Mesendoderm (in vitro differentiated cells): ENCODE data around the gene SIMC1.
"Not testable (repeated sequence)": the region's sequence is repeated elsewhere in the genome, so short reads cannot be mapped to it uniquely, and the experiment has no call there.

Experiments
- DNase-seq: peaks from one replicate; pipeline ENCODE4 v3.0.0; 2013
- H2AK5ac ChIP-seq: 2 replicates; pipeline ENCODE4 v1.6.1; 2013; ENCODE audit warnings: low read length, inconsistent platforms
- H2BK120ac ChIP-seq: 2 replicates; pipeline ENCODE4 v1.6.1; 2013; ENCODE audit warnings: low read depth, mild to moderate bottlenecking, low read length, moderate library complexity, mixed read lengths
- H2BK15ac ChIP-seq: replicated peaks from 2 replicates; pipeline ENCODE4 v1.6.1; 2013; ENCODE audit warnings: low read depth, mild to moderate bottlenecking, moderate library complexity
- H2BK5ac ChIP-seq: 2 replicates; pipeline ENCODE4 v1.6.1; 2013; ENCODE audit warnings: low read length, inconsistent platforms
- H3K18ac ChIP-seq: 2 replicates; pipeline ENCODE4 v1.6.1; 2013; ENCODE audit warnings: mild to moderate bottlenecking, low read length, mixed read lengths
- H3K23ac ChIP-seq: one replicate; pipeline ENCODE4 v1.6.1; 2013; ENCODE audit warnings: low read length
- H3K27ac ChIP-seq: 2 replicates; pipeline ENCODE4 v1.5.1; 2013; ENCODE audit warnings: low read depth, mild to moderate bottlenecking, inconsistent platforms, low read length, moderate library complexity
- H3K27me3 ChIP-seq: 2 replicates; pipeline ENCODE4 v1.6.1; 2013; ENCODE audit warnings: low read length, control low read depth, mild to moderate bottlenecking, inconsistent platforms; ENCODE audit not compliant: insufficient read depth, poor library complexity
- H3K36me3 ChIP-seq: 2 replicates; pipeline ENCODE4 v1.6.1; 2013; ENCODE audit warnings: low read length, inconsistent platforms; ENCODE audit not compliant: control insufficient read depth, insufficient read depth
- H3K4ac ChIP-seq: one replicate; pipeline ENCODE4 v1.6.1; 2013; ENCODE audit warnings: low read depth, mild to moderate bottlenecking, low read length, moderate library complexity
- H3K4me1 ChIP-seq: 2 replicates; pipeline ENCODE4 v1.6.1; 2013; ENCODE audit warnings: low read depth, low read length, inconsistent platforms; ENCODE audit not compliant: control insufficient read depth
- H3K4me2 ChIP-seq: 2 replicates; pipeline ENCODE4 v1.6.1; 2013; ENCODE audit warnings: low read length
- H3K4me3 ChIP-seq: 2 replicates; pipeline ENCODE4 v1.5.1; 2013; ENCODE audit warnings: mild to moderate bottlenecking, low read length
- H3K56ac ChIP-seq: one replicate; pipeline ENCODE4 v1.6.1; 2013; ENCODE audit warnings: low read length
- H3K79me1 ChIP-seq: 2 replicates; pipeline ENCODE4 v1.6.1; 2013; ENCODE audit warnings: low read length, inconsistent platforms
- H3K79me2 ChIP-seq: 2 replicates; pipeline ENCODE4 v1.6.1; 2013; ENCODE audit warnings: mild to moderate bottlenecking, low read length; ENCODE audit not compliant: control insufficient read depth, insufficient read depth
- H3K9ac ChIP-seq: 2 replicates; pipeline ENCODE4 v1.6.1; 2013; ENCODE audit warnings: low read length, inconsistent platforms
- H4K5ac ChIP-seq: one replicate; pipeline ENCODE4 v1.6.1; 2013; ENCODE audit warnings: low read length
- H4K8ac ChIP-seq: one replicate; pipeline ENCODE4 v1.6.1; 2013; ENCODE audit warnings: low read depth, mild to moderate bottlenecking, control low read depth, low read length, moderate library complexity
- WGBS: extraction: QIAGEN DNeasy Blood & Tissue Kit; methylation state at CpG from one replicate; pipeline ENCODE4 v1.1.7; 2013; ENCODE audit warnings: low lambda C conversion rate, missing lambda C conversion rate; ENCODE audit not compliant: insufficient coverage; ENCODE audit errors: extremely low coverage; 5-methylcytosine and 5-hydroxymethylcytosine counted together

The SIMC1 gene

DNA sequence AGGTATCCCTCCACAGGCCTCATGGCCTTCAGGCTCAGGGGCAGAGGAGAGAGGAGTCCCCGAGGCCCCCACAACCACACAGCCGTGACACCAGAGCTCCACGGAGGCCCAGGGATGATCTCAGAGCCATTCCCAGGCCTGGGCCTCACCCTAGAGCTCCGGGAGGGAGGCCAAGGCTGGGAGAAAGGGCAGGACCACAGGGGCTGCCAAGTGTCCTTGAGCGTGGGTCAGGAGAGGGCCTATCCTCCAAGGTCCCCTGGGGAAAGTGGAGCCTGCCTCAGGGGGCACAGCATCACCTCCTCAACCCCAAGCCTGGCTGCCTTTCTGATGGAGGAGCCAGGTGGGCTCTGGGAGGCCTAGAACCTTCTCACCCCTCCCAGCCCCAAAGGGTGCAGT, 45.5 kb upstream of the SIMC1 start:
- not testable (repeated sequence) for H3K36me3 ChIP-seq, DNase-seq, H3K4ac ChIP-seq, H3K4me1 ChIP-seq, H2BK120ac ChIP-seq, H3K27ac ChIP-seq, H3K4me2 ChIP-seq, H4K8ac ChIP-seq, H3K79me1 ChIP-seq, H2BK5ac ChIP-seq, H4K5ac ChIP-seq, H3K23ac ChIP-seq, H3K79me2 ChIP-seq, H3K4me3 ChIP-seq, H3K9ac ChIP-seq, H3K18ac ChIP-seq, H3K56ac ChIP-seq, H3K27me3 ChIP-seq, H2BK15ac ChIP-seq, H2AK5ac ChIP-seq
- no CpG with 5 or more reads among the region's 5 CpGs for WGBS

DNA sequence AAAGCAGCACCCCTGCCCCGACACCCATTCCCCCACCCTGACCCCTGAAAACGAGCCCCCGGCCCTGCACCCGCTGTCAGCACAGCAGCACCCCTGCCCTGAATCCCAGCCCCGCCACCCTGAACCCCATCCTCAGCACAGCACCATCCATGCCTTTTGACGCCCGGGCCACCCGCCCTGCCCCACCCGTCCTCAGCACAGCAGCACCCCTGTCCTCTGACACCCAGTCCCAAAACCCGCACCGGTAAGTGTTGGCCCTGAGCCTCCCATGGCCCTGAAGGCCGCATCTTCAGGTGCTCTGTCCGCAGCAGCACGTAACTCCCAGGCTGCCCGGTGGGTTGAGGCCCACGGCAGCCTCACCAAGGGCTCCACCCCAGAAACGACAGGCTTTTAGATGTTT, 44.6 kb upstream of the SIMC1 start:
- not testable (repeated sequence) for H2BK5ac ChIP-seq, H2BK15ac ChIP-seq, H3K27me3 ChIP-seq, H4K5ac ChIP-seq, H3K4me2 ChIP-seq, H3K79me1 ChIP-seq, H3K4me1 ChIP-seq, H3K79me2 ChIP-seq, H3K4ac ChIP-seq, H2BK120ac ChIP-seq, DNase-seq, H2AK5ac ChIP-seq, H3K56ac ChIP-seq, H3K4me3 ChIP-seq, H3K27ac ChIP-seq, H3K18ac ChIP-seq, H3K23ac ChIP-seq, H3K9ac ChIP-seq, H4K8ac ChIP-seq, H3K36me3 ChIP-seq
- WGBS = no CpG with 5 or more reads among the region's 17 CpGs

DNA sequence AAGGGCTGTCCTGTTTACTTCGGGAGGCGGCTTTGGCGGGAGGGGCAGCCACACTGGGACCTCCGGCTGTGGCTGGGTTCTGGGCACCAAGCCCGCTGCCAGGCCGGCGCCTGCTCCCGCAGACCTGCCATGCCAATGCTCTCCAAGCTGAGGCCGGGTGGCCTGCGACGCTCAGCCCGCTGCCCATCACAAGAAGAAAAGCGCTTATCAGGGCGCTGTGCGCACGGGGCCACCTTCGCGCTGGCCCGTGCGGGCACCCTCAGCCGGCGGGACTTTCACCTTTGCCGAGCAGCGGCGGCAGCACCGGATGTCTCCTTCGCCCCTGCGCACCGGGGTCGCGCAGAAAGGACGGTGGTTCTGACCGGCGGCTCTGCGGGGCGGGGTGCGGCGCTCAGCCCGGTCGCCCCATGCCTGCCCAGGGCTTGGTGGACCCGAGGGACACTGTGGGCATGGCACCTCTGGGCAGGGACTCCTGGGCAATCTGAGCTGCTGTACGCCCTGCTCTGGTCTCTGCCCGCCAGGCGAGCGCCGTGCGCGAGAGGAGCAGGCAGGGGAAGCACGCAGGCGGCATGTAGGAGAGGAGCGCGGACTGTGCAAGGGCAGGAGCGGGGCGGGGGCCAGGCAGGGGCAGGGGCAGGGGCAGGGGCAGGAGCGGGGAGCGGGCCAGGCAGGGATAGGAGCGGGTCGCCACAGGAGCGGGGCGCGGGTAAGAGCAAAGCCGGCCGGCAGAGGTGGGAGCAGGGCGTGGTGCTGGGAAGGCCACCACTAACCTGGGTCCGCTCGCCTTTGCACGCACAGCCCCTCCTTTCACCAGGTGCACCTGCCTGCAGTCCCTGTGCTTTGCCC, 43.8 kb upstream of the SIMC1 start:
- not testable (repeated sequence) for H3K9ac ChIP-seq, H2AK5ac ChIP-seq, H4K5ac ChIP-seq, H3K4me3 ChIP-seq, H3K79me2 ChIP-seq, H3K27me3 ChIP-seq, H2BK5ac ChIP-seq, H3K79me1 ChIP-seq, H3K56ac ChIP-seq, DNase-seq, H3K27ac ChIP-seq, H3K4me2 ChIP-seq, H3K4me1 ChIP-seq, H2BK15ac ChIP-seq, H2BK120ac ChIP-seq, H4K8ac ChIP-seq, H3K23ac ChIP-seq, H3K18ac ChIP-seq, H3K36me3 ChIP-seq, H3K4ac ChIP-seq
- no CpG with 5 or more reads among the region's 67 CpGs for WGBS

DNA sequence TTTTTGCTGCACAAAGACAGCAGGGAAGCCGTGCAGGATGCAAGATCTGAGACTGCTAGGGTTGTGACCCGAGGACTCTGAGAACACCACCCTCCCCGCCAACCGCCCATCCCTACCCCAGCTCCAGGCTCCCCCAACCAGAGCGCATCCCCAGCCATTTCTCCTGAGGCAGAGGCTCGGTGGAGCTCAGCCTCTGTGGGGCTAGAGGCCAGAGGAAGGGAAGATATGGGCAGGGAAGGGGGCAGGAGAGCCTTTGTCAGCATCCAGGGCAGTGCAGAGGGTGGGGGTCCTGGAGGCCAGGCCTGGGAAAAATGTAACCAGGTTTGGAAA, 43.2 kb upstream of the SIMC1 start:
- WGBS = no CpG with 5 or more reads among the region's 6 CpGs
- H3K4me2 ChIP-seq, H2BK15ac ChIP-seq: not testable (repeated sequence)

DNA sequence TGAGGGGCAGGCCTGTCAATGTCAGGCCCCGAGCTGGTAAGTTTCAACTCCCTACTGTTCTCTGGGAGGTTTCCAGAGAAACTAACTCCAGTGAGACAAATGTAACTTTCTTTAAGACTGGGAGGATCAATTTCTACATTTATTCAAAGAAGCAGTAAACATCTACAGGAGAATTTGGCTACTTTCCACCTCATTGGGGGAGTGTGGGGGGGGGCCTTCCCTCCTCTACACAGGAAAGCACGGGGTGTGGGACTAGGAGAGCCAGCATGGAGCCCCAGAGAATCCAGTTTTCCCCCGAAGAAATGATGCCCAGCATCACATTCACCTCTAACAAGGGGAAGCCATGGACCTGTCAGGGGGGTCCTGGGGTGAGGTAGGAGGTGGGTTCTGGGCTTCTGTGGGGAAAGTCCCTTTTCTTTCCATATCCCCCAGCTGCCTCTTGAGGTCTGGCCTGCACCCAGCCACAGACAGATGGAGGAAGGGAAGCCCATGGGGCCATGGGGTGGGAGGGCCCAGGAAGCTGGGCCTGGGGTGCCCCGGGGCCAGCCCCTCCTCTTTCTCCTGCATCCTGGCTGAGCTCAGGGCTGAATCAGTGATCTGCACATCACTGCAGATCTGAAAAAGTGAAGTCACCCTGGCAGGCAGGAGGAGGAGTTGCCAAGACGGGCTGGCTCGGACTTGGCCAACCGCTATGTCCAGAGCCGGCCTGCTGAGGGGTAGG, 42.6 kb upstream of the SIMC1 start:
- WGBS = no CpG with 5 or more reads among the region's 8 CpGs
- H3K9ac ChIP-seq, H3K4me3 ChIP-seq, H3K18ac ChIP-seq, H2AK5ac ChIP-seq, H3K36me3 ChIP-seq, H3K4me2 ChIP-seq, H3K23ac ChIP-seq, H4K5ac ChIP-seq, H3K27ac ChIP-seq, H3K4me1 ChIP-seq, H2BK15ac ChIP-seq, H4K8ac ChIP-seq, H3K79me1 ChIP-seq, H3K56ac ChIP-seq, DNase-seq, H3K79me2 ChIP-seq, H2BK120ac ChIP-seq, H3K27me3 ChIP-seq, H2BK5ac ChIP-seq, H3K4ac ChIP-seq: not testable (repeated sequence)

More for the DNA sequence above, 43.2 kb upstream of the SIMC1 start:
- not testable (repeated sequence) for H3K27me3 ChIP-seq, H3K4ac ChIP-seq, H3K4me1 ChIP-seq, H2BK5ac ChIP-seq, H3K79me2 ChIP-seq, H4K8ac ChIP-seq, H3K79me1 ChIP-seq, H3K36me3 ChIP-seq, H2BK120ac ChIP-seq, H3K9ac ChIP-seq, H3K23ac ChIP-seq, H3K27ac ChIP-seq, DNase-seq, H3K18ac ChIP-seq, H3K4me3 ChIP-seq, H3K56ac ChIP-seq, H2AK5ac ChIP-seq, H4K5ac ChIP-seq
